Measurements from ENCODE around the gene KRTAP5-11.
"Not testable (repeated sequence)": the region's sequence is repeated elsewhere in the genome, so short reads cannot be mapped to it uniquely, and the experiment has no call there.

Gene KRTAP5-11, protein sequence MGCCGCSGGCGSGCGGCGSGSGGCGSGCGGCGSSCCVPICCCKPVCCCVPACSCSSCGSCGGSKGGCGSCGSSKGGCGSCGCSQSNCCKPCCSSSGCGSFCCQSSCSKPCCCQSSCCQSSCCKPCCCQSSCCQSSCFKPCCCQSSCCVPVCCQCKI

GRCh38 chr11:71582309-71582895, at the start of gene KRTAP5-11:
Gene KRTAP5-11 (minus strand): TSS chr11:71582875. CDS start chr11:71582837, 38 bp downstream.
- Histone ChIP-seq H3K36me3 (no peaks in the 10 kb centered on the region), H3K9ac (peak within 1 kb of the TSS in 1 of 11 experiments; percentile 34; a peak in 2 of 22 replicates), H3K4me1 (peaks cover 18 to 31% (median 23%) of the 10 kb centered on the region in 10 experiments), H3K4me2 (peak within 1 kb of the TSS in 10 of 11 experiments; percentile 16 to 89 (median 47); a peak in 18 of 22 replicates), H3K27ac (no peak within 1 kb of the TSS), H4K20me1 (0 out of 22 replicates have a peak, but pooled peaks cover 0 to 6% (median 0%) of the 10 kb centered on the region in 11 experiments), H3K27me3 (no peaks in the 10 kb centered on the region), H3K4me3 (no peak within 1 kb of the TSS), H3K9me3 (replicated peaks in 1 of 11) (no peaks in the 10 kb centered on the region)
- no peak for TF ChIP-seq Cebpa-rat (IDR thresholded peaks at IDR 0.05)

DNA sequence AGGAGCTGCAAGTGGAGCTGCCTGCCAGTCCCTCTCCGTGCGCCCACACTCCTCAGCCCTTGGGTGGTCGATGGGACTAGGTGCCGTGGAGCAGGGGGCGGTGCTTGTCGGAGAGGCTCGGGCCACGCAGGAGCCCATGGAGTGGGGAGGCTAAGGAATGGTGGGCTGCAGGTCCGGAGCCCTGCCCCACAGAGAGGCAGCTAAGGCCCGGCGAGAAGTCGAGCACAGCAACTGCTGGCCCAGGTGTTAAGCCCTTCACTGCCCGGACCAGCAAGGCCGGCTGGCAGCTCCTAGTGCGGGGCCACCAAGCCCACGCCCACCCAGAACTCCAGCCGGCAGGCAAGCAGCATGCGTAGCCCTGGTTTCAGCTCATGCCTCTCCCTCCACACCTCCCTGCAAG, 48.9 kb upstream of the KRTAP5-11 start:
- not testable (repeated sequence) for H3K9me3 ChIP-seq (replicated peaks in 1 of 11); H3K36me3 ChIP-seq; H3K27me3 ChIP-seq; H3K27ac ChIP-seq; H3K4me3 ChIP-seq; H3K4me1 ChIP-seq; H3K9ac ChIP-seq; H4K20me1 ChIP-seq; H3K4me2 ChIP-seq

- H3K36me3 ChIP-seq; H3K9ac ChIP-seq; H3K4me1 ChIP-seq; H3K27me3 ChIP-seq; H3K9me3 ChIP-seq (replicated peaks in 1 of 11); H4K20me1 ChIP-seq; H3K4me3 ChIP-seq; H3K27ac ChIP-seq; H3K4me2 ChIP-seq: not testable (repeated sequence)
Measured at GRCh38 chr11:71630071-71630470, 47.4 kb upstream of the KRTAP5-11 start.

DNA sequence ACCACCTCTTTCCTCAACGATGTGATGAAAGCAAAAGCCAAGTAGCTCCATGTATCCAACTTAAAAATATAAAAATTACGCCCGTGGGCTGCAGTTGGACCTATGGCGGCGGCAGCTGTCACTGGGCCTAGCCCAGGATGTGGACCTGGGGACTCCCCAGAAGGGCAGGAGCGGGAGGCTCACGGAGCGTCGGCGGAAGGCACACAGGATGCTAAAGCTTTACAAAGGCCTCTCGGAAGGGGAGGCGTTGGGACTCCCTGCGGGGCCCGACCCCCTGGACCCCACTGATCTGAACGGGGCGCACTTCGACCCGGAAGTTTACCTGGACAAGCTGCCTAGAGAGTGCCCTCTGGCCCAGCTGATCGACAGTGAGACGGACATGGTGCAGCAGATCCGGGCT, 46.3 kb upstream of the KRTAP5-11 start:
- not testable (repeated sequence) for H3K9ac ChIP-seq

GRCh38 chr11:71623226-71623625, 40.6 kb upstream of the KRTAP5-11 start:
- H3K4me1 ChIP-seq: not testable (repeated sequence)

More for the DNA sequence above, 46.3 kb upstream of the KRTAP5-11 start:
- H3K4me1 ChIP-seq; H3K9me3 ChIP-seq (replicated peaks in 1 of 11); H3K27me3 ChIP-seq; H3K27ac ChIP-seq; H4K20me1 ChIP-seq; H3K4me2 ChIP-seq; H3K36me3 ChIP-seq; H3K4me3 ChIP-seq: not testable (repeated sequence)

DNA sequence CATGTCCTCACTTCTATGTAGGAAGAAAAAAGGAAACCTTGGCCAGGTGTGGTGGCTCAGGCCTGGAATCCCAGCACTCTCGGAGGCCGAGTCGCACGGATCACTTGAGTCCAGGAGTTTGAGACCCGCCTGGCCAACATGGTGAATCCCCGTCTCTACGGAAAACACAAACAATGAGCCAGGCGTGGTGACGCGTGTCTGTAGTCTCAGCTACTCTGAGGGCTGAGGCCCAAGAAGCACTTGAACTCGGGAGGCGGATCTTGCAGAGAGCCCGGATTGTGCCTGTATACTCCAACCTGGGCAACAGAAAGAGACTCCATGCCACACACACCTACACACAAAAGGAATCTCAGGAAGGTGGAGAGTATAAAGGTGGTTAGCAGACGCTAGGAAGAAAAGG, 39.9 kb upstream of the KRTAP5-11 start:
- not testable (repeated sequence) for H3K27me3 ChIP-seq, H3K36me3 ChIP-seq, H3K4me3 ChIP-seq

More at GRCh38 chr11:71623226-71623625, 40.6 kb upstream of the KRTAP5-11 start:
- H3K27ac ChIP-seq; H3K9me3 ChIP-seq (replicated peaks in 1 of 11); H3K36me3 ChIP-seq; H4K20me1 ChIP-seq; H3K4me3 ChIP-seq; H3K9ac ChIP-seq; H3K4me2 ChIP-seq; H3K27me3 ChIP-seq: not testable (repeated sequence)

DNA sequence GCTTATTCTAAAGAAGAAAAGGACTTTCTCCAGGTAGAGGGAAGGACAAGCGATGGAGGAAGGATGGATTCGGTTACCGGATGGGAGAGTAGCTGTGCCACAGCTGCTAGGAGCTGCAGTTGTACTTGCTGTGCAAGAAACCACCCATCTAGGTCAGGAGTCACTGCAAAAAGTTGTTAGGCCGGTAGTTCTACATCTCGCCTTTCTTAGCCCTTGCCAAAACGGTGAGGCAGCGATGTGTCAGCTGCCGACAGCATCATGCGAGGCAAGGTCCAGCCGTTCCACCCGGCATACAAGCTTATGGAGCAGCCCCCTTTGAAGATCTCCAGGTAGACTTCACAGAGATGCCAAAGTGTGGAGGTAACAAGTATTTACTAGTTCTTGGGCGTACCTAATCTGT, 32.3 kb upstream of the KRTAP5-11 start:
- H3K4me2 ChIP-seq; H4K20me1 ChIP-seq; H3K27ac ChIP-seq; H3K9me3 ChIP-seq (replicated peaks in 1 of 11); H3K9ac ChIP-seq; H3K4me3 ChIP-seq; H3K4me1 ChIP-seq; H3K36me3 ChIP-seq; H3K27me3 ChIP-seq: not testable (repeated sequence)

More for the DNA sequence above, 39.9 kb upstream of the KRTAP5-11 start:
- H3K27ac ChIP-seq; H3K9me3 ChIP-seq (replicated peaks in 1 of 11); H3K9ac ChIP-seq; H3K4me2 ChIP-seq; H4K20me1 ChIP-seq; H3K4me1 ChIP-seq: not testable (repeated sequence)

DNA sequence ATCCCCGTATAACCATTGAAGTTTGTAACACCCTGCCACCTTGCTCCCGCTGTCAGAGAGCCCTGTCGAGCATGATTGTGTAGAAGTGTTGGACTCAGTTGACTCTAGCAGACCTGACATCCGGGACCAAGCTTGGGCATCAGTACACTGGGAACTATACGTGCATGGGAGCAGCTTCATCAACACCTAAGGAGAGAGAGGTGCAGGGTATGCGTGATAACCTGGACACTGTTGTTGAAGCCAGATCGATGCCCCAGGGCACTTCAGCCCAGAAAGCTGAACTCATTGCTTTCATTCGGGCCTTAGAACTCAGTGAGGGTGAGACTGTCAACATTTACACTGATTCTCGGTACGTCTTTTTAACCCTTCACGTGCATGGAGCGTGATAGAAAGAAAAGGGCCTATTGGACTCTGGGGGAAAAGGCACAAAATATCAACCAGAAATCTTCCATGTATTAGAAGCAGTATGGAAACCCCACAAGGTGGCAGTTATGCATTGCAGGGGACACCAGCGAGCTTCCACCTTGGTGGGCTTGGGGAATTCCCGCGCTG, 31.8 kb upstream of the KRTAP5-11 start:
- H3K36me3 ChIP-seq; H4K20me1 ChIP-seq; H3K27ac ChIP-seq; H3K4me1 ChIP-seq; H3K4me2 ChIP-seq; H3K9ac ChIP-seq; H3K9me3 ChIP-seq (replicated peaks in 1 of 11); H3K4me3 ChIP-seq; H3K27me3 ChIP-seq: not testable (repeated sequence)

- not testable (repeated sequence) for H4K20me1 ChIP-seq; H3K36me3 ChIP-seq; H3K9ac ChIP-seq; H3K27ac ChIP-seq; H3K4me1 ChIP-seq; H3K4me3 ChIP-seq; H3K27me3 ChIP-seq; H3K4me2 ChIP-seq; H3K9me3 ChIP-seq (replicated peaks in 1 of 11)
Measured at GRCh38 chr11:71613931-71614330, 31.3 kb upstream of the KRTAP5-11 start.

DNA sequence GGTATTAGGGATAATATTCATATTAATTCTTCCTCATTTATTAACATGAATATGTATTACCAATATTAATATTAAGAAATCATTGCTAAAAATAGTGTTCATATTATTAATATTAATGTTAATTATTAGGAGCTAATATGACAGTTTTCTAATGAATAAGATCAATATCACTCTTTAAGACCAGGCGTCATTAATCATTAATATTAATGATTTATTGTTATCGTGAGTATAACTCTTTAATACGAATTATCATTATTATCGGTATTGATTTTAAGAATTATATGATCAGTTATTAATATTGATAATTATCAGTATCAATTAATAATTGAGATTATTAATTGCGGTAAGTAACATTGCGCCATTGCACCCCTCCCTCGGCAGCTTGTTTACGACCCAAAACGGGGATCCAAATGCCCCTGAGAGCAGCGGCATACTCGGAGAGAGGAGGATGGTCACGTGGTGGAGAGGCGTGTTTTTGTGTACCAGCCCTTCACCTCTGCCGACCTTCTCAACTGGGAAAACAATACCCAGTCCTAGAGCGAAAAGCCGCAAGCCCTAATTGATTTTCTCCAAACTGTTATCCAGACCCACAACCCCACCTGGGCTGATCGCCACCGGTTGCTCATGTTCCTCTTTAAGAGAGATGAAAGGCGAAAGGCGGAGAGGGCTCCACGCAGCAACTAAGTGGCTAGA, 28.7 kb upstream of the KRTAP5-11 start:
- H3K36me3 ChIP-seq: not testable (repeated sequence)

GRCh38 chr11:71608272-71608671, 25.6 kb upstream of the KRTAP5-11 start:
- H3K36me3 ChIP-seq; H3K9ac ChIP-seq; H3K4me1 ChIP-seq; H4K20me1 ChIP-seq; H3K4me3 ChIP-seq; H3K4me2 ChIP-seq; H3K9me3 ChIP-seq (replicated peaks in 1 of 11); H3K27me3 ChIP-seq; H3K27ac ChIP-seq: not testable (repeated sequence)

More for the DNA sequence above, 28.7 kb upstream of the KRTAP5-11 start:
- H3K27me3 ChIP-seq; H3K4me3 ChIP-seq; H3K27ac ChIP-seq; H3K4me1 ChIP-seq; H4K20me1 ChIP-seq; H3K4me2 ChIP-seq; H3K9me3 ChIP-seq (replicated peaks in 1 of 11); H3K9ac ChIP-seq: not testable (repeated sequence)

GRCh38 chr11:71607520-71608216, 25.0 kb upstream of the KRTAP5-11 start:
- not testable (repeated sequence) for H3K9me3 ChIP-seq (replicated peaks in 1 of 11); H3K27me3 ChIP-seq; H3K4me3 ChIP-seq

DNA sequence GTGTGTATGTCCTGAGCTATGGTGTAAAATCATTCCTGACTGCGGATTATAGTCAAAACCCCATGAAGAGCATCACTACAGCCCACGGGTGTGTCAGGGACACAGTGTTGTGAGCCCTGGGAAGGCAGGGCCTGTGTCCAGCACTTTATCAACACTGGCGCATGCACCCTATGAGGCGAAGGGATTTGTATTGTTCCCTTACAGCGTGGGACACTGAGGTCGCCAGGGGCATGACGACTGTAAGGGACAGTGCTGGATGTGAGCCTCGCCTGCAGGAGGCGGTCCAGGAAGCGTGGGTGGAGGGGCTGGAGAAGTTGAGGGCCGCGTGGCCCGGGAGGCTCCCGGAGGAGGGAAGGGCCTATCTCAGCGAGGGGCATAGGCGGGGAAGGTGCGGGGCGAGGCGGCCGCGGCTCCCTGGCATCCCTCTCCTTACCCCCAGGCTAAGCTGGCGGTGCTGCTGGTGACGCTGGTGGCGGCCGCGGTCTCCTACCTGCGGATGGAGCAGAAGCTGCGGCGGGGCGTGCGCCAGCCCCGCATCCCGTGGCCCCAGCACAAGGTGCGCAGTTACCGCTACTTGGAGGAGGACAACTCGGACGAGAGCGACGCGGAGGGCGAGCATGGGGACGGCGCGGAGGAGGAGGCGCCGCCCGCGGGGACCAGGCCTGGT, 24.3 kb upstream of the KRTAP5-11 start:
- H3K4me1 ChIP-seq; H3K4me2 ChIP-seq; H4K20me1 ChIP-seq; H3K4me3 ChIP-seq; H3K27ac ChIP-seq; H3K9ac ChIP-seq; H3K36me3 ChIP-seq; H3K9me3 ChIP-seq (replicated peaks in 1 of 11); H3K27me3 ChIP-seq: not testable (repeated sequence)

More at GRCh38 chr11:71607520-71608216, 25.0 kb upstream of the KRTAP5-11 start:
- not testable (repeated sequence) for H3K36me3 ChIP-seq, H3K9ac ChIP-seq, H4K20me1 ChIP-seq, H3K4me1 ChIP-seq, H3K27ac ChIP-seq, H3K4me2 ChIP-seq
